MCF 10A (cell line): ENCODE results near the gene EFNA3. TPM values are rescaled to one million over a fixed set of nuclear protein-coding genes. Genes with fewer than 3 reads are reported as not detected.

Experiments
- BruUV-seq: library from RNA; stranded (reverse); fragments of 400-500 nt; replicated peaks from 2 replicates; lab custom pipeline; 2021; lab: Mats Ljungman, UMichigan
- CTCF ChIA-PET: fragments of 300-600 bp; sonication (Branson Sonifier 250); formaldehyde crosslinking; extraction: SDS; loops from one replicate; lab custom pipeline; 2021; ENCODE audit warnings: antibody characterized with exemption, inconsistent platforms; lab: Yijun Ruan, JAX
- POLR2A ChIA-PET: fragments of 300-600, 350-650 bp; sonication (Branson Sonifier 250); formaldehyde crosslinking; extraction: SDS; loops from one replicate; lab custom pipeline; 2020; ENCODE audit warnings: antibody characterized with exemption, inconsistent platforms; lab: Yijun Ruan, JAX
- DNase-seq: peaks from one replicate; pipeline ENCODE4 v3.0.0-alpha.2; 2018; ENCODE audit not compliant: unreplicated experiment
- H3K27ac Mint-ChIP-seq: one replicate; pipeline ENCODE4 v1.8.0; 2022; ENCODE audit warnings: mild to moderate bottlenecking, low read depth, mixed read lengths; ENCODE audit not compliant: unreplicated experiment
- H3K27me3 Mint-ChIP-seq: one replicate; pipeline ENCODE4 v1.8.0; 2022; ENCODE audit warnings: mixed read lengths; ENCODE audit not compliant: insufficient read depth, unreplicated experiment
- H3K36me3 Mint-ChIP-seq: one replicate; pipeline ENCODE4 v1.8.0; 2022; ENCODE audit warnings: mild to moderate bottlenecking, moderate library complexity, mixed read lengths; ENCODE audit not compliant: insufficient read depth, unreplicated experiment
- H3K4me1 Mint-ChIP-seq: one replicate; pipeline ENCODE4 v1.8.0; 2022; ENCODE audit warnings: mixed read lengths; ENCODE audit not compliant: insufficient read depth, unreplicated experiment
- H3K4me3 Mint-ChIP-seq: one replicate; pipeline ENCODE4 v1.8.0; 2022; ENCODE audit warnings: mild to moderate bottlenecking, moderate library complexity, mixed read lengths; ENCODE audit not compliant: unreplicated experiment
- H3K9me3 Mint-ChIP-seq: one replicate; pipeline ENCODE4 v1.8.0; 2022; ENCODE audit warnings: mixed read lengths; ENCODE audit not compliant: unreplicated experiment
- CTCF ChIP-seq: fragments of 200-600 bp; IDR thresholded peaks from one replicate; pipeline ENCODE4 v1.8.0; 2022; ENCODE audit warnings: antibody characterized with exemption, mild to moderate bottlenecking; ENCODE audit not compliant: unreplicated experiment
- intact Hi-C: fragments of 100-400 bp; cut with micrococcal nuclease; formaldehyde crosslinking; loops from 2 replicates; pipeline ENCODE4 v1.14.1; 2022
- total RNA-seq: library from RNA; stranded (reverse); gene quantifications from 2 replicates; pipeline ENCODE4 v1.2.3, GENCODE V29; 2022

EFNA3 gene
- total RNA-seq, 1 experiment from 2014 or later: 1.7 TPM

DNA sequence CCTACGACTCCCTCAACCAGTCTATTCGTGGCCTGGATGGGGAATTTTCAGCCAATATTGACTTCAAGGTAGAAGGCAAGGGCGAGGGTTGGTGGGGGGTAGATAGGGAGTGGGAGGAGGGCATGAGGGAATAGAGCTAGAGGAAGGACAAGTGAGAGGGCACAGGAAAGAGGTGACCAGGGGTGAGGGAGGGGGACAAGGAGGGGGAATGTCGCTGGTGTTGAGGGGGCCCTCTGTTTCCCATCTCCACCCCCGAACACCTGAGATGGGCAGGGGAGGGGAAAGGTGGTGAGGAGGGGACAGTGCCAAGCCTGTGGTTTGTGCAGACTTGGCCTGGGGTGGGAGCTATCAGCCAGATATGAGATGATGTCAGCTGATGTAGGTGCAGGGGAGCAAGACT lies 35.8 kb upstream of the EFNA3 start:
- H3K4me3 Mint-ChIP-seq: no peak overlapping the region
- CTCF ChIA-PET: interaction anchor here (0.7 to 23.3 kb wide), 8 partner anchors 20 to 770 kb away, joined by 3 to 390 read pairs (median 21); partner anchors contain the start of genes EFNA4, FLAD1 and PYGO2
- no peaks in the 10 kb centered on the region for H3K9me3 Mint-ChIP-seq
- POLR2A ChIA-PET: interaction anchor here (0.7 to 5.4 kb wide), 6 partner anchors 14 to 130 kb away, joined by 4 to 24 read pairs (median 6); partner anchors contain the start of genes CKS1B and KRTCAP2
- peaks cover 43% of the 10 kb centered on the region for H3K4me1 Mint-ChIP-seq
- no peak overlapping the region for H3K27ac Mint-ChIP-seq
- intact Hi-C loops: no loop called here
- no peak for TF ChIP-seq CTCF
- no peak for DNase-seq
- no peaks in the 10 kb centered on the region for H3K36me3 Mint-ChIP-seq
- H3K27me3 Mint-ChIP-seq: no peaks in the 10 kb centered on the region
- no TSS peak for BruUV-seq

- Mint-ChIP-seq H3K9me3 (no peaks in the 10 kb centered on the region), H3K4me1 (peaks cover 38% of the 10 kb centered on the region), H3K4me3 (no peak overlapping the region), H3K36me3 (no peaks in the 10 kb centered on the region), H3K27me3 (no peaks in the 10 kb centered on the region), H3K27ac (no peak overlapping the region)
- TF ChIP-seq CTCF: no peak
- intact Hi-C loops: no loop called here
- BruUV-seq: no TSS peak
- no peak for DNase-seq
- POLR2A ChIA-PET: interaction anchor here (0.7 to 5.4 kb wide), 9 partner anchors 15 to 1236 kb away, joined by 3 to 24 read pairs (median 5); partner anchors contain the start of genes CKS1B and KRTCAP2
- CTCF ChIA-PET: interaction anchor here (0.7 to 23.3 kb wide), 14 partner anchors 9 to 770 kb away, joined by 3 to 390 read pairs (median 14); partner anchors contain the start of genes EFNA4, FLAD1 and PBXIP1
These were observed 35.3 kb upstream of the EFNA3 start for GRCh38 chr1:155043301-155043702.

DNA sequence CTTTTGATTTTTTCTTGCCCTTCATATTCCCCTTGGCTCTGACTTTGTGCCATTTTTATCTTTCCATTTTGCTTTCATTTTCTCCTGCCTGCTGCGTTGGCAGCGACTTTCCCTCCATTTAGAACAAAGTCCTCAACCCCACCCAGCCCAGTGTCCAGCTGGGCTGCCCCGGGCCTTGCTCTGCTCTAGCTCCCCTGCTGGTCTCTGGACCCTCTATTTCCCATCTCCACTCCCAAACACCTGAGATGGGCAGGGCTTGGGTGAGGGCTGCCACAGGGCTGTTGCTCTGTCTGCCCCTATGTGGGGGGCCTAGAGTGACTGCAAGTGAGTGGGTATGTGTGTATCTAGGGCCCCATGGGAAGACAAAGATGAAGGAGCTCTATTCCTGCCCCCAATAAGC lies 34.8 kb upstream of the EFNA3 start:
- ChIA-PET POLR2A (interaction anchor here (0.6 to 5.4 kb wide), 18 partner anchors 18 to 1236 kb away, joined by 3 to 24 read pairs (median 4); partner anchors contain the start of genes CKS1B, FLAD1, KRTCAP2 and PMVK), CTCF (interaction anchor here (0.6 to 23.3 kb wide), 28 partner anchors 9 to 484 kb away, joined by 3 to 390 read pairs (median 5); partner anchors contain the start of genes DCST1, DCST2, EFNA4 and FLAD1)
- TF ChIP-seq CTCF: no peak
- H3K4me1 Mint-ChIP-seq: peaks cover 33% of the 10 kb centered on the region
- no peaks in the 10 kb centered on the region for H3K36me3 Mint-ChIP-seq
- no peak overlapping the region for H3K27ac Mint-ChIP-seq
- H3K4me3 Mint-ChIP-seq: no peak overlapping the region
- no peaks in the 10 kb centered on the region for H3K9me3 Mint-ChIP-seq
- no peaks in the 10 kb centered on the region for H3K27me3 Mint-ChIP-seq
- no TSS peak for BruUV-seq
- DNase-seq: no peak
- intact Hi-C loops: loop anchor here (2.0 kb wide), 1 partner anchor 41 kb away; the partner anchor contains the start of gene ZBTB7B

GRCh38 chr1:155044365-155044764 lies 34.3 kb upstream of the EFNA3 start:
- no peaks in the 10 kb centered on the region for H3K9me3 Mint-ChIP-seq
- TF ChIP-seq CTCF: no peak
- no peak overlapping the region for H3K4me3 Mint-ChIP-seq
- H3K27ac Mint-ChIP-seq: no peak overlapping the region
- H3K4me1 Mint-ChIP-seq: peaks cover 33% of the 10 kb centered on the region
- POLR2A ChIA-PET: interaction anchor here (0.6 to 5.4 kb wide), 20 partner anchors 19 to 128 kb away, joined by 3 to 24 read pairs (median 6); partner anchors contain the start of genes CKS1B, FLAD1, KRTCAP2 and PMVK
- no peak for DNase-seq
- intact Hi-C loops: loop anchor here (2.0 kb wide), 1 partner anchor 42 kb away; the partner anchor contains the start of gene ZBTB7B
- CTCF ChIA-PET: interaction anchor here (0.6 to 23.3 kb wide), 35 partner anchors 8 to 1416 kb away, joined by 3 to 390 read pairs (median 5); partner anchors contain the start of genes DCST1, DCST2, EFNA4 and FLAD1
- BruUV-seq: no TSS peak
- H3K27me3 Mint-ChIP-seq: no peaks in the 10 kb centered on the region
- no peaks in the 10 kb centered on the region for H3K36me3 Mint-ChIP-seq
